ENCODE data around the gene TTLL13. TPM values are rescaled to one million over a fixed set of nuclear protein-coding genes. Genes with fewer than 3 reads are reported as not detected.

Gene TTLL13
- total and polyA plus RNA-seq, 9 of the 15 experiments (the other 6 are each of a cell fraction or from before 2014, with no cell fraction given): 0.05 to 0.24 (median 0.11) TPM; not detected in 1

DNA sequence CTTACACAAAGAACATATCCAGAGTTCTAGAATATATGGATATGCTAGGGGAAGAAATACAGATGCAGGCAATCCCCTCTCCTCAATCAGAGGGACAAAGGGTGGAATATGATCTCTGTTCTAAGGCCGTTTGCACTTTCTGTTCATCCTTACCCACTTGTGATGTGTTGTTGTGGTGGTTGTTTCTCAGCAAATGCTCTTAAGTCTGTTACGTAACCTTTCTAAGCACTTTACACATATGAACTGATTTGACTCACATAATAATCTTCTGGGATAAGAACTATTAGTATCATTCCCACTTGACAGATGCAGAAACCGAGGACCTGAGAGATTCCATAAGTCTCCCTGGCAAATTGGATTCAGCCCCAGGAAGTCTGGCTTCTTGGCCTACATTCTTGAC, 56.6 kb downstream of the TTLL13 start:
- FAIRE-seq: no peak

More for the DNA sequence above, 56.6 kb downstream of the TTLL13 start:
- Histone ChIP-seq H3K9me1 (ENCODE audit: control insufficient read depth, insufficient read depth, low read length) (peaks cover 3% of the 10 kb centered on the region), H3K27me3 (ENCODE audit: control insufficient read depth in 2 of 2, insufficient read depth in 2 of 2, low read length in 2 of 2) (no peaks in the 10 kb centered on the region), H2AFZ (ENCODE audit: low read depth, low read length) (peak overlapping the region; percentile 66), H3K27ac (ENCODE audit: extremely low read depth, low read depth, low read length) (no peak overlapping the region), H4K20me1 (replicated peaks; ENCODE audit: control insufficient read depth, insufficient read depth, low read length) (no peaks in the 10 kb centered on the region), H3K4me1 (replicated peaks in 1 of 2; ENCODE audit: control insufficient read depth in 2 of 2, insufficient read depth in 2 of 2, low read length in 2 of 2) (peaks cover 7 to 17% of the 10 kb centered on the region in 2 experiments), H3K4me3 (no peak overlapping the region), H3K36me3 (ENCODE audit: control insufficient read depth, insufficient read depth, low read length) (no peaks in the 10 kb centered on the region), H3K79me2 (ENCODE audit: control insufficient read depth, insufficient read depth, low read length) (no peaks in the 10 kb centered on the region), H3K9ac (ENCODE audit: insufficient read depth in 1 of 2, low read depth in 2 of 2, low read length in 2 of 2) (no peak overlapping the region), H3K4me2 (ENCODE audit: insufficient read depth, low read length) (no peak overlapping the region), H3K9me3 (replicated peaks; ENCODE audit: control insufficient read depth, insufficient read depth, low read depth, low read length) (no peaks in the 10 kb centered on the region)
- BruUV-seq (replicated peaks): no TSS peak
- DNase-seq (ENCODE audit: extremely low read depth in 1 of 4, low spot score in 3 of 4) (no peak), ATAC-seq (no peak)
- ChIA-PET CTCF (ENCODE audit: low intra/inter-chr PET ratio) (no interaction called here), POLR2A (interaction anchor here (0.6 kb wide), 1 partner anchor 387 kb away, joined by 3 read pairs; no protein-coding TSS in a partner anchor)
- 61% methylated on average over 3 of the region's 3 CpGs for WGBS (ENCODE audit: insufficient coverage, low coverage, missing lambda C conversion rate)
- intact Hi-C loops (cut with micrococcal nuclease) (no loop called here), in situ Hi-C loops (cut with MboI) (loop anchor here (25.0 kb wide), 1 partner anchor 931 kb away; no protein-coding TSS in a partner anchor)
- TF ChIP-seq CEBPG (CRISPR knock-in tag; IDR thresholded peaks at IDR 0.05): no peak
- TF ChIP-seq CEBPG (tag; conservative IDR thresholded peaks at IDR 0.05 in 1 of 2, IDR thresholded peaks at IDR 0.05 in 1 of 2): peak in 1 of 2 experiments; percentile 40; a peak in 1 of 4 replicates
- TF ChIP-seq, protein P1, sequence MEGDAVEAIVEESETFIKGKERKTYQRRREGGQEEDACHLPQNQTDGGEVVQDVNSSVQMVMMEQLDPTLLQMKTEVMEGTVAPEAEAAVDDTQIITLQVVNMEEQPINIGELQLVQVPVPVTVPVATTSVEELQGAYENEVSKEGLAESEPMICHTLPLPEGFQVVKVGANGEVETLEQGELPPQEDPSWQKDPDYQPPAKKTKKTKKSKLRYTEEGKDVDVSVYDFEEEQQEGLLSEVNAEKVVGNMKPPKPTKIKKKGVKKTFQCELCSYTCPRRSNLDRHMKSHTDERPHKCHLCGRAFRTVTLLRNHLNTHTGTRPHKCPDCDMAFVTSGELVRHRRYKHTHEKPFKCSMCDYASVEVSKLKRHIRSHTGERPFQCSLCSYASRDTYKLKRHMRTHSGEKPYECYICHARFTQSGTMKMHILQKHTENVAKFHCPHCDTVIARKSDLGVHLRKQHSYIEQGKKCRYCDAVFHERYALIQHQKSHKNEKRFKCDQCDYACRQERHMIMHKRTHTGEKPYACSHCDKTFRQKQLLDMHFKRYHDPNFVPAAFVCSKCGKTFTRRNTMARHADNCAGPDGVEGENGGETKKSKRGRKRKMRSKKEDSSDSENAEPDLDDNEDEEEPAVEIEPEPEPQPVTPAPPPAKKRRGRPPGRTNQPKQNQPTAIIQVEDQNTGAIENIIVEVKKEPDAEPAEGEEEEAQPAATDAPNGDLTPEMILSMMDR (IDR thresholded peaks at IDR 0.05 in 2 of 3, conservative IDR thresholded peaks at IDR 0.05 in 1 of 3; ENCODE audit: insufficient read depth in 2 of 3, low read depth in 1 of 3, low read length in 3 of 3): no peak
- no peak for TF ChIP-seq ARID1B (IDR thresholded peaks at IDR 0.05)
- TF ChIP-seq, protein P2, sequence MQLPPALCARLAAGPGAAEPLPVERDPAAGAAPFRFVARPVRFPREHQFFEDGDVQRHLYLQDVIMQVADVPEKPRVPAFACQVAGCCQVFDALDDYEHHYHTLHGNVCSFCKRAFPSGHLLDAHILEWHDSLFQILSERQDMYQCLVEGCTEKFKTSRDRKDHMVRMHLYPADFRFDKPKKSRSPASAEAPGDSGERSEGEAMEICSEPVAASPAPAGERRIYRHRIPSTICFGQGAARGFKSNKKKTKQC (CRISPR knock-in tag; IDR thresholded peaks at IDR 0.05): no peak
- TF ChIP-seq HDAC6 (IDR thresholded peaks at IDR 0.05; ENCODE audit: low read depth, low read length): no peak
- no peak for TF ChIP-seq PURB (CRISPR knock-in tag; IDR thresholded peaks at IDR 0.05; ENCODE audit: low read depth)
- no peak for TF ChIP-seq POLR3A (IDR thresholded peaks at IDR 0.05; ENCODE audit: borderline replicate concordance, extremely low read depth, insufficient read depth, insufficient read length)
- no peak for TF ChIP-seq CHD4 (IDR thresholded peaks at IDR 0.05; ENCODE audit: insufficient read depth, insufficient replicate concordance, low read depth, low read length, poor library complexity, severe bottlenecking)
- peak; percentile 43 for TF ChIP-seq RBM25 (IDR thresholded peaks at IDR 0.05; ENCODE audit: low read depth, low read length, severe bottlenecking)
- TF ChIP-seq SLC30A9 (CRISPR knock-in tag; IDR thresholded peaks at IDR 0.05): no peak
- peak; percentile 58; the same call in 1 of the 2 replicates for TF ChIP-seq CEBPB (tag; IDR thresholded peaks at IDR 0.05)
- TF ChIP-seq ZNF133 (CRISPR knock-in tag; IDR thresholded peaks at IDR 0.05): no peak

Measured in K562 (cell line).